Measurements from ENCODE around the gene RYK. TPM values are rescaled to one million over a fixed set of nuclear protein-coding genes. Genes with fewer than 3 reads are reported as not detected.

Gene RYK
- total RNA-seq, 1 experiment from 2014 or later: 54.2 TPM

DNA sequence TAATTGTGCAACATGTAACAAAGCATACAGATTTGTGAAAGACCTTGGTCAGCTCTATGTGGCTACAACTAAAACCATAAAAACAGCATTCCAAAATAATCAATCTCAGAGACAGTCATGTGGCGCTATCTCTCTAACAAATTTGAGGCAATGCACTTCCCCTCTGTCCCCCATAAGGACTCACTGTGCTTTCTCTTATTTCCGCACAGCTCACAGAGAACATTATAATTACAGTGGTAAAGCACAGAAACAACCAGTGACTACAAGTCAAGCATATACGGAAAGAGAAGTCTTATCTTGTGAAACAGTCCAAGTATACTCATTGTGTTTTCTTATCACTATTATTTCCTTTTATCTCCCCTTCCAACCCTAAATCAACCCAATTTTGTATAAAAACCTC is 64.3 kb downstream of the RYK start (continued):
- TF ChIP-seq, protein P1, sequence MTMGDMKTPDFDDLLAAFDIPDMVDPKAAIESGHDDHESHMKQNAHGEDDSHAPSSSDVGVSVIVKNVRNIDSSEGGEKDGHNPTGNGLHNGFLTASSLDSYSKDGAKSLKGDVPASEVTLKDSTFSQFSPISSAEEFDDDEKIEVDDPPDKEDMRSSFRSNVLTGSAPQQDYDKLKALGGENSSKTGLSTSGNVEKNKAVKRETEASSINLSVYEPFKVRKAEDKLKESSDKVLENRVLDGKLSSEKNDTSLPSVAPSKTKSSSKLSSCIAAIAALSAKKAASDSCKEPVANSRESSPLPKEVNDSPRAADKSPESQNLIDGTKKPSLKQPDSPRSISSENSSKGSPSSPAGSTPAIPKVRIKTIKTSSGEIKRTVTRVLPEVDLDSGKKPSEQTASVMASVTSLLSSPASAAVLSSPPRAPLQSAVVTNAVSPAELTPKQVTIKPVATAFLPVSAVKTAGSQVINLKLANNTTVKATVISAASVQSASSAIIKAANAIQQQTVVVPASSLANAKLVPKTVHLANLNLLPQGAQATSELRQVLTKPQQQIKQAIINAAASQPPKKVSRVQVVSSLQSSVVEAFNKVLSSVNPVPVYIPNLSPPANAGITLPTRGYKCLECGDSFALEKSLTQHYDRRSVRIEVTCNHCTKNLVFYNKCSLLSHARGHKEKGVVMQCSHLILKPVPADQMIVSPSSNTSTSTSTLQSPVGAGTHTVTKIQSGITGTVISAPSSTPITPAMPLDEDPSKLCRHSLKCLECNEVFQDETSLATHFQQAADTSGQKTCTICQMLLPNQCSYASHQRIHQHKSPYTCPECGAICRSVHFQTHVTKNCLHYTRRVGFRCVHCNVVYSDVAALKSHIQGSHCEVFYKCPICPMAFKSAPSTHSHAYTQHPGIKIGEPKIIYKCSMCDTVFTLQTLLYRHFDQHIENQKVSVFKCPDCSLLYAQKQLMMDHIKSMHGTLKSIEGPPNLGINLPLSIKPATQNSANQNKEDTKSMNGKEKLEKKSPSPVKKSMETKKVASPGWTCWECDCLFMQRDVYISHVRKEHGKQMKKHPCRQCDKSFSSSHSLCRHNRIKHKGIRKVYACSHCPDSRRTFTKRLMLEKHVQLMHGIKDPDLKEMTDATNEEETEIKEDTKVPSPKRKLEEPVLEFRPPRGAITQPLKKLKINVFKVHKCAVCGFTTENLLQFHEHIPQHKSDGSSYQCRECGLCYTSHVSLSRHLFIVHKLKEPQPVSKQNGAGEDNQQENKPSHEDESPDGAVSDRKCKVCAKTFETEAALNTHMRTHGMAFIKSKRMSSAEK (CRISPR knock-in tag; IDR thresholded peaks at IDR 0.05; ENCODE audit: borderline replicate concordance): no peak
- no peak for TF ChIP-seq NR2C2 (CRISPR knock-in tag; IDR thresholded peaks at IDR 0.05)
- no peak for TF ChIP-seq ZNF138 (CRISPR knock-in tag; conservative IDR thresholded peaks at IDR 0.05)
- no peak for TF ChIP-seq ETV6 (CRISPR knock-in tag; IDR thresholded peaks at IDR 0.05)

DNA sequence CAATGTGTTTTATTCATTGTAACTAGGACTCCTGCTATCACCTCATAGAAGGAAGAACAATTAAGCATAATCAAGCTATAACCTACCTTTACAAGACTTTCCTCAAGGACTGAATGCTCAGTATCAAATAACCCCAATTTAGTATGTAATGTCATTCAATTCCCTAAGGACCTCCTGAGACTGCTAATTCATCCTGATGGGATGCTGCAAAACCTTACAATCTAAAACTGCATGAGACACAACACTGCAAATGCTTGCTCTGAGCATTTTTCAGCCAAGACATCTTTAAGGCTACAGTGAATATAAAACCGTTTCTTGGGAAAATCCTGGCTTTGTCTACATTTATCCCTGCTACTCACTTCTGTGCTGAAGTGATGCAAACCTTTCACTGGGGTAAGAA is 69.9 kb downstream of the RYK start:
- TF ChIP-seq RELA (CRISPR knock-in tag; IDR thresholded peaks at IDR 0.05; ENCODE audit: borderline replicate concordance): no peak
- no peak for TF ChIP-seq MYBL2 (CRISPR knock-in tag; IDR thresholded peaks at IDR 0.05)
- TF ChIP-seq MXD4 (CRISPR knock-in tag; IDR thresholded peaks at IDR 0.05; ENCODE audit: borderline replicate concordance): no peak
- no peak for TF ChIP-seq NFATC4 (CRISPR knock-in tag; IDR thresholded peaks at IDR 0.05)
- no peak for TF ChIP-seq RORB (CRISPR knock-in tag; IDR thresholded peaks at IDR 0.05)
- no peak for TF ChIP-seq ZNF219 (CRISPR knock-in tag; IDR thresholded peaks at IDR 0.05; ENCODE audit: borderline replicate concordance)
- TF ChIP-seq, protein P2, sequence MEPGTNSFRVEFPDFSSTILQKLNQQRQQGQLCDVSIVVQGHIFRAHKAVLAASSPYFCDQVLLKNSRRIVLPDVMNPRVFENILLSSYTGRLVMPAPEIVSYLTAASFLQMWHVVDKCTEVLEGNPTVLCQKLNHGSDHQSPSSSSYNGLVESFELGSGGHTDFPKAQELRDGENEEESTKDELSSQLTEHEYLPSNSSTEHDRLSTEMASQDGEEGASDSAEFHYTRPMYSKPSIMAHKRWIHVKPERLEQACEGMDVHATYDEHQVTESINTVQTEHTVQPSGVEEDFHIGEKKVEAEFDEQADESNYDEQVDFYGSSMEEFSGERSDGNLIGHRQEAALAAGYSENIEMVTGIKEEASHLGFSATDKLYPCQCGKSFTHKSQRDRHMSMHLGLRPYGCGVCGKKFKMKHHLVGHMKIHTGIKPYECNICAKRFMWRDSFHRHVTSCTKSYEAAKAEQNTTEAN (CRISPR knock-in tag; IDR thresholded peaks at IDR 0.05): no peak
- TF ChIP-seq, protein P3, sequence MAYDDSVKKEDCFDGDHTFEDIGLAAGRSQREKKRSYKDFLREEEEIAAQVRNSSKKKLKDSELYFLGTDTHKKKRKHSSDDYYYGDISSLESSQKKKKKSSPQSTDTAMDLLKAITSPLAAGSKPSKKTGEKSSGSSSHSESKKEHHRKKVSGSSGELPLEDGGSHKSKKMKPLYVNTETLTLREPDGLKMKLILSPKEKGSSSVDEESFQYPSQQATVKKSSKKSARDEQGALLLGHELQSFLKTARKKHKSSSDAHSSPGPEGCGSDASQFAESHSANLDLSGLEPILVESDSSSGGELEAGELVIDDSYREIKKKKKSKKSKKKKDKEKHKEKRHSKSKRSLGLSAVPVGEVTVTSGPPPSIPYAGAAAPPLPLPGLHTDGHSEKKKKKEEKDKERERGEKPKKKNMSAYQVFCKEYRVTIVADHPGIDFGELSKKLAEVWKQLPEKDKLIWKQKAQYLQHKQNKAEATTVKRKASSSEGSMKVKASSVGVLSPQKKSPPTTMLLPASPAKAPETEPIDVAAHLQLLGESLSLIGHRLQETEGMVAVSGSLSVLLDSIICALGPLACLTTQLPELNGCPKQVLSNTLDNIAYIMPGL (CRISPR knock-in tag; IDR thresholded peaks at IDR 0.05): no peak
- TF ChIP-seq CBFB (CRISPR knock-in tag; IDR thresholded peaks at IDR 0.05; ENCODE audit: low read depth): no peak
- TF ChIP-seq JUN (CRISPR knock-in tag; IDR thresholded peaks at IDR 0.05): no peak
- TF ChIP-seq TCF7 (CRISPR knock-in tag; IDR thresholded peaks at IDR 0.05; ENCODE audit: low read depth): no peak
- TF ChIP-seq, protein P1 (CRISPR knock-in tag; IDR thresholded peaks at IDR 0.05; ENCODE audit: borderline replicate concordance): no peak
- TF ChIP-seq ZNF317 (CRISPR knock-in tag; IDR thresholded peaks at IDR 0.05; ENCODE audit: borderline replicate concordance, low read depth): no peak
- TF ChIP-seq NFYB (CRISPR knock-in tag; conservative IDR thresholded peaks at IDR 0.05; ENCODE audit: low read depth): no peak
- no peak for TF ChIP-seq ZNF232 (CRISPR knock-in tag; IDR thresholded peaks at IDR 0.05)
- no peak for DNase-seq (ENCODE audit: low spot score)
- H3K27me3 Mint-ChIP-seq (ENCODE audit: low read depth): no peaks in the 10 kb centered on the region
- ChIA-PET CTCF (interaction anchor here (1.8 to 2.4 kb wide), 2 partner anchors 31 to 32 kb away, joined by 5 to 7 read pairs; no protein-coding TSS in a partner anchor), POLR2A (interaction anchor here (0.5 kb wide), 1 partner anchor 60 kb away, joined by 12 read pairs; no protein-coding TSS in a partner anchor)
- H3K4me3 Mint-ChIP-seq: no peak overlapping the region
- peaks cover 10% of the 10 kb centered on the region for H3K4me1 Mint-ChIP-seq
- no peaks in the 10 kb centered on the region for H3K9me3 Mint-ChIP-seq
- no peak overlapping the region for H3K27ac Mint-ChIP-seq
- ATAC-seq: no peak
- H3K36me3 Mint-ChIP-seq: peaks cover 8% of the 10 kb centered on the region
